A549 (cell line): ENCODE data around the gene NCBP3.

Experiments
- KDM1A ChIP-seq: fragments of 200-600 bp; sonication (generic); IDR thresholded peaks from 2 replicates; pipeline ENCODE4 v1.6.1; 2016; ENCODE audit warnings: low read depth, mild to moderate bottlenecking
- KDM5A ChIP-seq: fragments of 200-600 bp; sonication (generic); IDR thresholded peaks from 2 replicates; pipeline ENCODE4 v1.6.1; 2016; ENCODE audit warnings: antibody characterized with exemption, mild to moderate bottlenecking
- POLR2A ChIP-seq: IDR thresholded peaks from 2 replicates; pipeline ENCODE4 v1.6.1; 2012; ENCODE audit warnings: mild to moderate bottlenecking, low read length
- RAD21 ChIP-seq, 2 experiments: fragments of >200 bp in 1 of 2; sonication (Bioruptor Twin) in 1 of 2; formaldehyde crosslinking in 1 of 2; IDR thresholded peaks in 1 of 2; conservative IDR thresholded peaks in 1 of 2; 2 replicates in 1 of 2; 3 replicates in 1 of 2; pipeline ENCODE4 v1.6.1; 2012 to 2018; ENCODE audit warnings: inconsistent platforms in 1 of 2
- RFX5 ChIP-seq: fragments of 450-650 bp; IDR thresholded peaks from 2 replicates; pipeline ENCODE4 v1.7.1; 2014; ENCODE audit warnings: antibody characterized with exemption, mild to moderate bottlenecking, moderate library complexity
- RNF2 ChIP-seq: fragments of 200-600 bp; sonication (generic); IDR thresholded peaks from 2 replicates; pipeline ENCODE4 v1.6.1; 2016; ENCODE audit warnings: low read depth, mild to moderate bottlenecking, antibody characterized with exemption, moderate library complexity, borderline replicate concordance
- SREBF2 ChIP-seq: fragments of 450-650 bp; IDR thresholded peaks from 2 replicates; pipeline ENCODE4 v1.6.1; 2014; ENCODE audit warnings: mild to moderate bottlenecking, moderate library complexity
- TF ChIP-seq, protein P1 (sequence below): fragments of >200 bp; sonication (Bioruptor Twin); formaldehyde crosslinking; IDR thresholded peaks from 3 replicates; pipeline ENCODE4 v1.5.1; 2016
- TF ChIP-seq, protein P2 (sequence below): IDR thresholded peaks from 2 replicates; pipeline ENCODE4 v1.6.1; 2012

DNA sequence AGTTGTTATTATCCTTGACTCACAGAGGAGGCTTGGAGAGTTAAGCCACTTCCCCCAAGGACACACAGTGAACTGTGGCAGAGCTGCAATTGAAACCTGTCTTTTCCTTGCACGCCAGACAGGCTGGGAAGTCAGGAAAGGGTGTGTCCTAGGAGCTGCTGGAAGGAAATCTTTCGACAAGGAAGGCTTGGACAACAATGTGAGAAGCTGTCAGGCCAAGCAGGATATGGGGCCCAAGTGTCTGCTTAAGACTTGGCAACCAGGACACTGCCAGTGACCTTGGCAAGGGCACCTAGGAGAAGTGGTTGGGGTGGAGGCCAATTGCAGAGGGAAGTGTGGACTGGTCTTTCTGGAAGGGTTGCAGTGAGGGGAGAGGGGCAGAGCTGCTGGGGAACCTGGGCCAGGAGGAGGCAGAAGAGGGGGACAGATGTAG, 48.9 kb upstream of the NCBP3 start:
- TF ChIP-seq, protein P1, sequence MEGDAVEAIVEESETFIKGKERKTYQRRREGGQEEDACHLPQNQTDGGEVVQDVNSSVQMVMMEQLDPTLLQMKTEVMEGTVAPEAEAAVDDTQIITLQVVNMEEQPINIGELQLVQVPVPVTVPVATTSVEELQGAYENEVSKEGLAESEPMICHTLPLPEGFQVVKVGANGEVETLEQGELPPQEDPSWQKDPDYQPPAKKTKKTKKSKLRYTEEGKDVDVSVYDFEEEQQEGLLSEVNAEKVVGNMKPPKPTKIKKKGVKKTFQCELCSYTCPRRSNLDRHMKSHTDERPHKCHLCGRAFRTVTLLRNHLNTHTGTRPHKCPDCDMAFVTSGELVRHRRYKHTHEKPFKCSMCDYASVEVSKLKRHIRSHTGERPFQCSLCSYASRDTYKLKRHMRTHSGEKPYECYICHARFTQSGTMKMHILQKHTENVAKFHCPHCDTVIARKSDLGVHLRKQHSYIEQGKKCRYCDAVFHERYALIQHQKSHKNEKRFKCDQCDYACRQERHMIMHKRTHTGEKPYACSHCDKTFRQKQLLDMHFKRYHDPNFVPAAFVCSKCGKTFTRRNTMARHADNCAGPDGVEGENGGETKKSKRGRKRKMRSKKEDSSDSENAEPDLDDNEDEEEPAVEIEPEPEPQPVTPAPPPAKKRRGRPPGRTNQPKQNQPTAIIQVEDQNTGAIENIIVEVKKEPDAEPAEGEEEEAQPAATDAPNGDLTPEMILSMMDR, result no peak
- TF ChIP-seq POLR2A (no peak), RNF2 (no peak), RAD21 (conservative IDR thresholded peaks at IDR 0.05 in 1 of 2, IDR thresholded peaks at IDR 0.05 in 1 of 2) (no peak), KDM5A (no peak), RFX5 (no peak), KDM1A (no peak), SREBF2 (no peak)
- TF ChIP-seq, protein P2, sequence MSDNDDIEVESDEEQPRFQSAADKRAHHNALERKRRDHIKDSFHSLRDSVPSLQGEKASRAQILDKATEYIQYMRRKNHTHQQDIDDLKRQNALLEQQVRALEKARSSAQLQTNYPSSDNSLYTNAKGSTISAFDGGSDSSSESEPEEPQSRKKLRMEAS, result no peak
